ENCODE results near the gene CHTF18. TPM values are rescaled to one million over a fixed set of nuclear protein-coding genes. Genes with fewer than 3 reads are reported as not detected.

CHTF18 gene
- total RNA-seq, 1 donor from 2014 or later, result 12.3 TPM

GRCh38 chr16:842711-843560 lies 54.5 kb downstream of the CHTF18 start:
- TF ChIP-seq CTCF (IDR thresholded peaks at IDR 0.05), result no peak
- ATAC-seq (no peak), DNase-seq (no peak)
- no peak overlapping the region for H3K4me3 ChIP-seq
- H3K36me3 ChIP-seq, result no peaks in the 10 kb centered on the region
- H3K4me1 ChIP-seq, result no peaks in the 10 kb centered on the region
- no peak overlapping the region for H3K27ac ChIP-seq
- intact Hi-C loops (cut with DNase I), result no loop called here
- peaks cover 11% of the 10 kb centered on the region for H3K27me3 ChIP-seq
- H3K9me3 ChIP-seq, result no peaks in the 10 kb centered on the region

DNA sequence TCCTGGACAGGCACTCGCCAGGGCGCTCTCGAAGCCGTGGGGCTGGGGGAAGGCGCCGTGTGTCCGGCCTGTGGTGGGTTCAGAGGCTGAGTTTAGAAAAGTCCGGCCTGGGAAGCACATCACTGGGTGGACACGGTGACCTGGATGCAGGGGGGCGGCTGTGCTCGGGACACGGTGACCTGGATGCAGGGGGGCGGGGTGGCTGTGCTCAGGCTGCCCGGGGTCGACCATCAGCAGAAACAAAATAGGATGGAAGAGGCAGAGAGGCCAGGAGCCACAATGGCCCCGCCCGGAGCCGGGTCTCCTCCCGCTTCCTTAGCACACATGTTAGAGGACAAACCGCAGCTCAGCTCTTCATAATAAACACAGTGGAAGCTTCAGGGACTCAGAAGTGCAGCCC lies 55.4 kb downstream of the CHTF18 start:
- Histone ChIP-seq H3K4me3 (no peak overlapping the region), H3K36me3 (no peaks in the 10 kb centered on the region), H3K27ac (no peak overlapping the region), H3K27me3 (peaks cover 11% of the 10 kb centered on the region), H3K4me1 (no peaks in the 10 kb centered on the region), H3K9me3 (no peaks in the 10 kb centered on the region)
- ATAC-seq (no peak), DNase-seq (no peak)
- intact Hi-C loops (cut with DNase I), result no loop called here
- TF ChIP-seq CTCF (IDR thresholded peaks at IDR 0.05), result no peak

- no peak for ATAC-seq
Measured at GRCh38 chr16:844638-845350, 56.4 kb downstream of the CHTF18 start.

DNA sequence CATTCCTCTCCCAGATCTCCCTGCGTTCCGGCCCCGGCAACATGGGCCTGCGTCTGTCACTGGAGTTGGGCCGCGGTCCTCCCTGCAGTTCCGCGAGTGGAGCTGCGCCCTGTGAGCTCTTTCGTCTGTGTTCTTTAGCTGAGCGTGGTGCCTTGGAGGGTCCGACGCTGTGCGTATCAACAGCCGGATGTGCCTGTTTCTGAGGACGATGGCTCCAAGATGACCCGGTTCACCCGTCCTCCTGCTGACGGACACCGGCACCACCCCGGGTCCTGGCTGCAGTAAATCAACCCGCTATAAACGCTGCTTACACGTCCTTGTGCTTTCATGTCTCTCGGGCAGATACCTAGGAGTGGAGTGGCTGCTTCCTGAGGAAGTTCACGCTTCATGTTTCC lies 56.9 kb downstream of the CHTF18 start:
- intact Hi-C loops (cut with DNase I), result no loop called here

More at GRCh38 chr16:844638-845350, 56.4 kb downstream of the CHTF18 start:
- peaks cover 11% of the 10 kb centered on the region for H3K27me3 ChIP-seq
- H3K9me3 ChIP-seq, result no peaks in the 10 kb centered on the region
- TF ChIP-seq CTCF (IDR thresholded peaks at IDR 0.05), result no peak
- intact Hi-C loops (cut with DNase I), result no loop called here
- H3K27ac ChIP-seq, result no peak overlapping the region
- H3K4me1 ChIP-seq, result no peaks in the 10 kb centered on the region
- no peak for DNase-seq
- H3K36me3 ChIP-seq, result no peaks in the 10 kb centered on the region
- no peak overlapping the region for H3K4me3 ChIP-seq

DNA sequence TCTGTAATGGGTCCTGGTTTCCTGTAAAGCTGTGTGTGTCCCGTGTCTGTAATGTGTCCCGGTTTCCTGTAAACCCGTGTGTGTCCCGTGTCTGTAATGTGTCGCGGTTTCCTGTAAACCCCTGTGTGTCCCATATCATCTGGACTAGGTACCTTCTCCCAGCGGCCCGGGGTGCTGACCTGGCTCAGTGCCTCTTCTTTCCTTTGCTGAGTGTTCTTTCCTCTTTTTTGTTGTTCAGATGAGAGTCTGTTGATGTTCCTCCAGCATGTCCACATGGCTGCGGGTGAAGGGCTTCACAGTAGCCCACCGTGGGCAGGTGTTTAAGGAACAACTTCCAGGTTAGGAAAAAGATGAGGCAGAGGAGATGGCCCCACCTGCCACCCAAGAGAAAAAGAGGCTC lies 58.7 kb downstream of the CHTF18 start:
- no peaks in the 10 kb centered on the region for H3K4me1 ChIP-seq
- H3K27ac ChIP-seq, result no peak overlapping the region
- ATAC-seq (no peak), DNase-seq (no peak)
- no peaks in the 10 kb centered on the region for H3K36me3 ChIP-seq
- intact Hi-C loops (cut with DNase I), result no loop called here
- H3K9me3 ChIP-seq, result no peaks in the 10 kb centered on the region
- H3K27me3 ChIP-seq, result no peaks in the 10 kb centered on the region
- H3K4me3 ChIP-seq, result no peak overlapping the region
- no peak for TF ChIP-seq CTCF (IDR thresholded peaks at IDR 0.05)

More for the DNA sequence above, 56.9 kb downstream of the CHTF18 start:
- TF ChIP-seq CTCF (IDR thresholded peaks at IDR 0.05), result no peak
- no peaks in the 10 kb centered on the region for H3K36me3 ChIP-seq
- H3K27ac ChIP-seq, result no peak overlapping the region
- peaks cover 11% of the 10 kb centered on the region for H3K27me3 ChIP-seq
- DNase-seq, result no peak
- no peaks in the 10 kb centered on the region for H3K4me1 ChIP-seq
- H3K9me3 ChIP-seq, result no peaks in the 10 kb centered on the region
- H3K4me3 ChIP-seq, result no peak overlapping the region
- ATAC-seq, result no peak

Small RNA genes lying within 50 kb of the gene (microRNA-seq; reads per million reads assigned to microRNA genes)
- not detected for gene MIR662 (ENCODE audit: borderline microRNAs expressed)

Other genes starting within 250 kb of the CHTF18 start
- gene PRR35, start 228.2 kb upstream of the CHTF18 start, total RNA-seq, result not detected
- 0.98 TPM for gene NHLRC4, start 221.6 kb upstream of the CHTF18 start, total RNA-seq
- 59.4 TPM for gene PIGQ, start 218.7 kb upstream of the CHTF18 start, total RNA-seq
- gene RAB40C, start 198.6 kb upstream of the CHTF18 start, total RNA-seq, result 47.6 TPM
- gene WFIKKN1, start 157.6 kb upstream of the CHTF18 start, total RNA-seq, result 1.5 TPM
- gene METTL26, start 152.3 kb upstream of the CHTF18 start, total RNA-seq, result 53.5 TPM
- 57.9 TPM for gene MCRIP2, start 146.8 kb upstream of the CHTF18 start, total RNA-seq
- gene WDR90, start 139.3 kb upstream of the CHTF18 start, total RNA-seq, result 23.2 TPM
- 92.5 TPM for gene RHOT2, start 120.5 kb upstream of the CHTF18 start, total RNA-seq
- 2.0 TPM for gene RHBDL1, start 112.9 kb upstream of the CHTF18 start, total RNA-seq
- gene STUB1, start 108.2 kb upstream of the CHTF18 start, total RNA-seq, result 98.9 TPM
- 51.3 TPM for gene JMJD8, start 104.3 kb upstream of the CHTF18 start, total RNA-seq
- 12.9 TPM for gene WDR24, start 98.2 kb upstream of the CHTF18 start, total RNA-seq
- gene FBXL16, start 82.8 kb upstream of the CHTF18 start, total RNA-seq, result 3.6 TPM
- 30.4 TPM for gene METRN, start 73.5 kb upstream of the CHTF18 start, total RNA-seq
- 30.5 TPM for gene ANTKMT, start 67.5 kb upstream of the CHTF18 start, total RNA-seq
- 0.78 TPM for gene CCDC78, start 62.2 kb upstream of the CHTF18 start, total RNA-seq
- 8.9 TPM for gene HAGHL, start 61.5 kb upstream of the CHTF18 start, total RNA-seq
- 24.2 TPM for gene CIAO3, start 47.6 kb upstream of the CHTF18 start, total RNA-seq
- 93.3 TPM for gene MSLN, start 27.9 kb upstream of the CHTF18 start, total RNA-seq
- 14.2 TPM for gene RPUSD1, start 239 bp upstream of the CHTF18 start, total RNA-seq
- not detected for gene GNG13, start 12.1 kb downstream of the CHTF18 start, total RNA-seq
- gene LMF1, start 182.4 kb downstream of the CHTF18 start, total RNA-seq, result 19.0 TPM
- gene SOX8, start 193.2 kb downstream of the CHTF18 start, total RNA-seq, result 0.81 TPM